Cardiac muscle cell (in vitro differentiated cells and primary cell): ENCODE measurements around the gene DBH. TPM values are rescaled to one million over a fixed set of nuclear protein-coding genes. Genes with fewer than 3 reads are reported as not detected.

Experiments used
- DNase-seq, 2 donors: peaks; one replicate each; pipeline versions ENCODE4 v3.0.0 to v3.0.0-alpha.2; 2010 to 2017; ENCODE audit warnings: low read depth in 1 of 2, low spot score in 1 of 2
- H3K27ac ChIP-seq: fragments of 200-600 bp; sonication (generic); 2 replicates; pipeline ENCODE4 v1.5.1; 2016
- H3K27me3 ChIP-seq: fragments of 200-600 bp; sonication (generic); 2 replicates; pipeline ENCODE4 v1.6.0; 2016; ENCODE audit warnings: control low read depth
- H3K36me3 ChIP-seq: fragments of 200-600 bp; sonication (generic); 2 replicates; pipeline ENCODE4 v1.5.1; 2016; ENCODE audit warnings: control low read depth
- H3K4me1 ChIP-seq: fragments of 200-600 bp; sonication (generic); 2 replicates; pipeline ENCODE4 v1.8.1; 2017; ENCODE audit warnings: low read depth, mild to moderate bottlenecking, mixed run types
- H3K4me3 ChIP-seq: fragments of 200-600 bp; sonication (generic); 2 replicates; pipeline ENCODE4 v1.5.1; 2016; ENCODE audit warnings: mild to moderate bottlenecking
- H3K9me3 ChIP-seq: fragments of 200-600 bp; sonication (generic); 2 replicates; pipeline ENCODE4 v1.5.1; 2017; ENCODE audit warnings: low read depth, mild to moderate bottlenecking, control low read depth
- CTCF ChIP-seq: IDR thresholded peaks from 2 replicates; pipeline ENCODE4 v1.5.1; 2012; ENCODE audit warnings: low read depth, mild to moderate bottlenecking, low read length
- polyA plus RNA-seq: library from polyadenylated mRNA; unstranded; fragments of >200 nt; fragmentation: Nextera tagmentation; extraction: Ambion mirVana; gene quantifications from 2 replicates; pipeline ENCODE4 v1.2.1, GENCODE V29; 2016
- total RNA-seq: library from RNA; depleted of rRNA; stranded (reverse); fragments of >200 nt; gene quantifications from 2 replicates; pipeline ENCODE4 v1.2.3, GENCODE V29; 2016

Gene DBH
- total RNA-seq (not detected in 2 replicates), polyA plus RNA-seq (0.04 and 0.07 TPM in 2 replicates)

- Histone ChIP-seq H3K4me3 (no peak within 1 kb of the TSS), H3K27ac (no peak within 1 kb of the TSS), H3K27me3 (no peaks in the 10 kb centered on the region), H3K9me3 (no peaks in the 10 kb centered on the region), H3K36me3 (no peaks in the 10 kb centered on the region), H3K4me1 (no peaks in the 10 kb centered on the region)
- DNase-seq, result no peak
- no peak for TF ChIP-seq CTCF
Observed at GRCh38 chr9:133635533-133636531, at the start of gene DBH. TSS of gene DBH (plus strand) at chr9:133636363. CDS start at chr9:133636372, 9 bp downstream.

DNA sequence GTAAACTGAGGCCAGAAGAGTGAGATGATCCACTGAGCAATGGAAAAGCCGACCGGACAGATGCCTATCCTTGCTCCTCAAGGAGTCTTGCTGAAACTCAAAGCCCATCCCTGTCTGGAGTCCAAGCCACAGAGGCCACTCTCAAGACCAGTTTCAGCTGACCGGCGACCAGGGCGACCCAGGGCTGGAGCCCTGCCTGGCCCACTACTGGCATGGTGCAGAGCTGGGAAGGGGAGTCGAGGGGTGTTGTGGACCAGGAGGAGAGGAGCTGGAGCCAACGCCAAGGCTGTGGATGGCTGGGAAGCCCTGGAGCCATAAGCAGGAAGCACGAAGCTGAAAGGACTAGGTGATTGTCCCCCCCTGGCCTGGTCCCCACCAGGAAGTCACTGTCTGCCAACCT, 49.1 kb upstream of the DBH start:
- H3K27me3 ChIP-seq, result no peaks in the 10 kb centered on the region

GRCh38 chr9:133587466-133587865, 48.7 kb upstream of the DBH start:
- H3K4me1 ChIP-seq, result peaks cover 19% of the 10 kb centered on the region
- H3K4me3 ChIP-seq, result no peak overlapping the region
- H3K9me3 ChIP-seq, result no peaks in the 10 kb centered on the region
- no peak for DNase-seq
- no peaks in the 10 kb centered on the region for H3K27me3 ChIP-seq
- H3K27ac ChIP-seq, result no peak overlapping the region
- H3K36me3 ChIP-seq, result no peaks in the 10 kb centered on the region
- no peak for TF ChIP-seq CTCF

More for the DNA sequence above, 49.1 kb upstream of the DBH start:
- no peak for TF ChIP-seq CTCF
- Histone ChIP-seq H3K27ac (no peak overlapping the region), H3K4me3 (no peak overlapping the region), H3K9me3 (no peaks in the 10 kb centered on the region), H3K36me3 (no peaks in the 10 kb centered on the region), H3K4me1 (peaks cover 22% of the 10 kb centered on the region)
- no peak for DNase-seq

- Histone ChIP-seq H3K27ac (no peak overlapping the region), H3K4me3 (no peak overlapping the region), H3K36me3 (no peaks in the 10 kb centered on the region), H3K27me3 (no peaks in the 10 kb centered on the region), H3K4me1 (peaks cover 16% of the 10 kb centered on the region), H3K9me3 (no peaks in the 10 kb centered on the region)
- TF ChIP-seq CTCF, result peak; percentile 52
- DNase-seq, result no peak
Observed at GRCh38 chr9:133589454-133590227, 46.5 kb upstream of the DBH start.

DNA sequence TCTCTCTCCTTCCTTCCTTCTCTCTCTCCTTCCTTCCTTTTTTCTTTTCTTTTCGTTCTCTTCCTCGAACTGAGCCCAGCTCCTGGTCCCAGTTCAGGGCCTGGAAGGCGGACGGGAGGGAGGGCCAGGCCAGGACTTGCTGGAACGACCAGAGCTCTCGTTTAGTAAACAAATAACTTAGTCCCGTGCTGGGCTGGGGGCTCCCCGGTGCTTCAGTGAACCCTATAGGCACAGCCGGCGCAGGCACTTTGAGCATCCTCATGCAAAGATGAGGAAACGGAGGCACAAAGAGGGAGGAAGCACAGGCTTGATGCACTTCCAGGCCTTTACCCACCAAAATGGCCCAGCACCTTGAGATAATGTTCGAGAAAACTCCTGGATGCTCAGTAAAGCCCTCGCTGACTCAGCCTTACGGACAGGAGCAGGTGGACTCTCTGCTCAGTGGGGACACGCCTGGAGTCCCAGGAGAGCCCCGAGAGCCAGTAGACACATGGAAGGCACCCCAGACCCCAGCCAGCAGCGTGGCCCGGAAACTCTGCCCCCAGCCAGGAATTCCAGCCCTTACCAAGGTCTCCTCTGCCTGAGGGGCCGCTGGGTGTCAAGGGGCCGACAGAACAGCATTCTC, 45.8 kb upstream of the DBH start:
- H3K36me3 ChIP-seq, result no peaks in the 10 kb centered on the region
- H3K4me3 ChIP-seq, result no peak overlapping the region
- H3K27ac ChIP-seq, result no peak overlapping the region
- TF ChIP-seq CTCF, result no peak
- no peaks in the 10 kb centered on the region for H3K9me3 ChIP-seq
- H3K27me3 ChIP-seq, result no peaks in the 10 kb centered on the region
- no peak for DNase-seq
- peaks cover 9% of the 10 kb centered on the region for H3K4me1 ChIP-seq
